ENCODE results near the gene GFI1. TPM values are rescaled to one million over a fixed set of nuclear protein-coding genes. Genes with fewer than 3 reads are reported as not detected.

The GFI1 gene
- total RNA-seq, 4 donors from 2014 or later = 0.36 to 0.48 TPM; not detected in 2

Other genes starting within 250 kb of the GFI1 start
- gene GLMN, start 187.9 kb downstream of the GFI1 start, total RNA-seq = 10 to 100 TPM in 3 of 4 donors, 1 to 10 TPM in 1; 8.9 to 31.9 (median 11.0) TPM
- gene RPAP2, start 187.9 kb downstream of the GFI1 start, total RNA-seq = 10 to 100 TPM in 1 of 4 donors, 1 to 10 TPM in 3; 6.8 to 10.5 (median 9.0) TPM